Neural progenitor cell (in vitro differentiated cells): Measurements from ENCODE around the gene AHI1.

Experiments
- CTCF ChIP-seq: fragments of 200-600 bp; sonication (generic); IDR thresholded peaks from 2 replicates; pipeline ENCODE4 v1.5.1; 2017; ENCODE audit warnings: antibody characterized with exemption, mild to moderate bottlenecking
- EZH2 ChIP-seq: fragments of 200-600 bp; sonication (generic); IDR thresholded peaks from 2 replicates; pipeline ENCODE4 v1.6.1; 2017; ENCODE audit warnings: antibody characterized with exemption, mild to moderate bottlenecking, moderate library complexity

- TF ChIP-seq CTCF (no peak), EZH2 (no peak)
Measured at GRCh38 chr6:135496800-135497411, 634 bp downstream of the AHI1 start.
